HL-60 (cell line): ENCODE results near the gene CCDC83.

Experiments used
- DNase-seq, 2 experiments: peaks; one replicate each; pipeline ENCODE4 v3.0.0-alpha.2; 2010 to 2020; ENCODE audit warnings: low read depth in 1 of 2, low spot score in 1 of 2
- H3K27ac ChIP-seq: fragments of 250-450 bp; sonication (Bioruptor Pico); replicated peaks from 2 replicates; pipeline ENCODE4 v1.5.1; 2020; ENCODE audit warnings: mild to moderate bottlenecking, moderate library complexity
- H3K27me3 ChIP-seq: fragments of 250-450 bp; sonication (Bioruptor Pico); 2 replicates; pipeline ENCODE4 v1.5.1; 2021; ENCODE audit warnings: mild to moderate bottlenecking, moderate library complexity; ENCODE audit not compliant: insufficient read depth, poor library complexity, severe bottlenecking
- H3K4me3 ChIP-seq: replicated peaks from 2 replicates; pipeline ENCODE4 v1.5.1; 2011; ENCODE audit warnings: mild to moderate bottlenecking, control low read depth, low read length; ENCODE audit not compliant: insufficient read depth
- GABPA ChIP-seq: IDR thresholded peaks from 2 replicates; pipeline ENCODE4 v1.6.1; 2012; ENCODE audit warnings: low read depth
- POLR2AphosphoS5 ChIP-seq: IDR thresholded peaks from 2 replicates; pipeline ENCODE4 v1.6.1; 2012; ENCODE audit warnings: low read depth
- SPI1 ChIP-seq: IDR thresholded peaks from 2 replicates; pipeline ENCODE4 v1.6.1; 2012; ENCODE audit warnings: low read depth, mild to moderate bottlenecking, borderline replicate concordance
- TF ChIP-seq, protein P1 (sequence below): IDR thresholded peaks from 2 replicates; pipeline ENCODE4 v1.6.1; 2012; ENCODE audit warnings: low read depth; ENCODE audit not compliant: insufficient replicate concordance
- TF ChIP-seq, protein P2 (sequence below): IDR thresholded peaks from one replicate; pipeline ENCODE4 v1.5.1; 2011; ENCODE audit warnings: low read length, control low read depth, inconsistent platforms; ENCODE audit not compliant: insufficient read depth

The CCDC83 gene

DNA sequence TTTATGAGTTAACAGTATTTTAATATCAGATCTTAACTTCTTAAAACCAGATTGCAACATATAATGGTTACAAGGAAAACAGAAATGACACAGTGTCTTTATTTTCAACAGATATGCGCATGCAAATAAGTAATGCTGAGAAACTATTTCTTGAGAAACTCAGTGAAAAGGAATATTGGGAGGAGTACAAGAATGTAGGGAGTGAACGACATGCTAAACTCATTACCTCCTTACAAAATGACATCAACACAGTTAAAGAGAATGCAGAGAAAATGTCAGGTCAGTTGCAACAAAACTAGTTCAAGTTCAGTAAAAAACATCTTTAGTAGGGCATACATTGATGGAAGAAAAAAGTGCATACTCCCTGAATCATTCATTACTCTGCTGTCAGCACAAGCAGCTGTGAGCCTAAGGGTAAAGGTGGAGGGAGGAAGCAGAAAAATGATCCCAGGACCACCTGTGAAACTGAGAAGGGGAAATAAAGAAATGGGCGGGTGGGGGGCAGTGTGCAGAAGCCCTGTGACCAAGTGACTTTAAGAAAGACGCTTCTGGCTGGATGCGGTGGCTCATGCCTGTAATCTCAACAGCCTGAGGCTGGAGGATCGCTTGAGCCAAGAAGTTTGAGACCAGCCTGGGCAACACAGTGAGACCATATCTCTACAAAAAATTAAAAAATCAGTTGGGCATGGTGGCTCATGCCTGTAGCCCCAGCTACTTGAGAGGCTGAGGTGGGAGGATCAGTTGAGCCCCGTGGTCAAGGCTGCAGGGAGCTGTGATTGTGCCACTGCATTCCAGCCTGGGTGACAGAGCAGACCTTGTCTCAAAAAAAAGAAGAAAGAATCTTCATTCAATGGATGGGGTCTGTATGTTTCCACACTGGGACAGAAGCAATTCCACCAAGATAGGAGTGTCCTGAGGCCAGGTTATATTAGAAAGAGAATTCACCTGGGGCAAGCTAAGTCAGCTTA, 31.2 kb downstream of the CCDC83 start:
- TF ChIP-seq, protein P1, sequence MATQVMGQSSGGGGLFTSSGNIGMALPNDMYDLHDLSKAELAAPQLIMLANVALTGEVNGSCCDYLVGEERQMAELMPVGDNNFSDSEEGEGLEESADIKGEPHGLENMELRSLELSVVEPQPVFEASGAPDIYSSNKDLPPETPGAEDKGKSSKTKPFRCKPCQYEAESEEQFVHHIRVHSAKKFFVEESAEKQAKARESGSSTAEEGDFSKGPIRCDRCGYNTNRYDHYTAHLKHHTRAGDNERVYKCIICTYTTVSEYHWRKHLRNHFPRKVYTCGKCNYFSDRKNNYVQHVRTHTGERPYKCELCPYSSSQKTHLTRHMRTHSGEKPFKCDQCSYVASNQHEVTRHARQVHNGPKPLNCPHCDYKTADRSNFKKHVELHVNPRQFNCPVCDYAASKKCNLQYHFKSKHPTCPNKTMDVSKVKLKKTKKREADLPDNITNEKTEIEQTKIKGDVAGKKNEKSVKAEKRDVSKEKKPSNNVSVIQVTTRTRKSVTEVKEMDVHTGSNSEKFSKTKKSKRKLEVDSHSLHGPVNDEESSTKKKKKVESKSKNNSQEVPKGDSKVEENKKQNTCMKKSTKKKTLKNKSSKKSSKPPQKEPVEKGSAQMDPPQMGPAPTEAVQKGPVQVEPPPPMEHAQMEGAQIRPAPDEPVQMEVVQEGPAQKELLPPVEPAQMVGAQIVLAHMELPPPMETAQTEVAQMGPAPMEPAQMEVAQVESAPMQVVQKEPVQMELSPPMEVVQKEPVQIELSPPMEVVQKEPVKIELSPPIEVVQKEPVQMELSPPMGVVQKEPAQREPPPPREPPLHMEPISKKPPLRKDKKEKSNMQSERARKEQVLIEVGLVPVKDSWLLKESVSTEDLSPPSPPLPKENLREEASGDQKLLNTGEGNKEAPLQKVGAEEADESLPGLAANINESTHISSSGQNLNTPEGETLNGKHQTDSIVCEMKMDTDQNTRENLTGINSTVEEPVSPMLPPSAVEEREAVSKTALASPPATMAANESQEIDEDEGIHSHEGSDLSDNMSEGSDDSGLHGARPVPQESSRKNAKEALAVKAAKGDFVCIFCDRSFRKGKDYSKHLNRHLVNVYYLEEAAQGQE: no peak
- TF ChIP-seq, protein P2, sequence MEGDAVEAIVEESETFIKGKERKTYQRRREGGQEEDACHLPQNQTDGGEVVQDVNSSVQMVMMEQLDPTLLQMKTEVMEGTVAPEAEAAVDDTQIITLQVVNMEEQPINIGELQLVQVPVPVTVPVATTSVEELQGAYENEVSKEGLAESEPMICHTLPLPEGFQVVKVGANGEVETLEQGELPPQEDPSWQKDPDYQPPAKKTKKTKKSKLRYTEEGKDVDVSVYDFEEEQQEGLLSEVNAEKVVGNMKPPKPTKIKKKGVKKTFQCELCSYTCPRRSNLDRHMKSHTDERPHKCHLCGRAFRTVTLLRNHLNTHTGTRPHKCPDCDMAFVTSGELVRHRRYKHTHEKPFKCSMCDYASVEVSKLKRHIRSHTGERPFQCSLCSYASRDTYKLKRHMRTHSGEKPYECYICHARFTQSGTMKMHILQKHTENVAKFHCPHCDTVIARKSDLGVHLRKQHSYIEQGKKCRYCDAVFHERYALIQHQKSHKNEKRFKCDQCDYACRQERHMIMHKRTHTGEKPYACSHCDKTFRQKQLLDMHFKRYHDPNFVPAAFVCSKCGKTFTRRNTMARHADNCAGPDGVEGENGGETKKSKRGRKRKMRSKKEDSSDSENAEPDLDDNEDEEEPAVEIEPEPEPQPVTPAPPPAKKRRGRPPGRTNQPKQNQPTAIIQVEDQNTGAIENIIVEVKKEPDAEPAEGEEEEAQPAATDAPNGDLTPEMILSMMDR: no peak
- TF ChIP-seq SPI1 (no peak), GABPA (no peak), POLR2AphosphoS5 (no peak)

DNA sequence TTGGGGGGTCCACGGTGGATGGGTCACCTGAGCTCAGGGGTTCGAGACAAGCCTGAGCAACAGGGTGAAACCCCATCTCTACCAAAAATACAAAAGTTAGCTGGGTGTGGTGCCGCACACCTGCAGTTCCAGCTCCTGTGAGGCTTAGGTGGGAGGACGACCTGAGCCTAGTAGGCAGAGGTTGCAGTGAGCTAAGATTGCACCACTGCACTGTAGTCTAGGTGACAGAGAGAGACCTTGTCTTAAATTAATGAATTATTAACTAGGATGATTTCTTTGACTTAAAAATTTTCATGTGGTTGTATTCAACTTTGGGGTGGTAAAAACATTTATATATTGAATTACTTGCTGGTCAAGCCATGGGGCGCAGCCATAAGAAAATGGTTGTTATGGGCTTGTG, 33.9 kb downstream of the CCDC83 start:
- TF ChIP-seq GABPA (no peak), POLR2AphosphoS5 (no peak), SPI1 (no peak)
- TF ChIP-seq, protein P2: no peak
- TF ChIP-seq, protein P1: no peak
- H3K27me3 ChIP-seq: no peaks in the 10 kb centered on the region
- DNase-seq: no peak
- H3K4me3 ChIP-seq: no peak overlapping the region
- H3K27ac ChIP-seq: no peak overlapping the region

More for the DNA sequence above, 31.2 kb downstream of the CCDC83 start:
- no peak for DNase-seq
- no peaks in the 10 kb centered on the region for H3K27me3 ChIP-seq
- H3K4me3 ChIP-seq: no peak overlapping the region
- no peak overlapping the region for H3K27ac ChIP-seq

DNA sequence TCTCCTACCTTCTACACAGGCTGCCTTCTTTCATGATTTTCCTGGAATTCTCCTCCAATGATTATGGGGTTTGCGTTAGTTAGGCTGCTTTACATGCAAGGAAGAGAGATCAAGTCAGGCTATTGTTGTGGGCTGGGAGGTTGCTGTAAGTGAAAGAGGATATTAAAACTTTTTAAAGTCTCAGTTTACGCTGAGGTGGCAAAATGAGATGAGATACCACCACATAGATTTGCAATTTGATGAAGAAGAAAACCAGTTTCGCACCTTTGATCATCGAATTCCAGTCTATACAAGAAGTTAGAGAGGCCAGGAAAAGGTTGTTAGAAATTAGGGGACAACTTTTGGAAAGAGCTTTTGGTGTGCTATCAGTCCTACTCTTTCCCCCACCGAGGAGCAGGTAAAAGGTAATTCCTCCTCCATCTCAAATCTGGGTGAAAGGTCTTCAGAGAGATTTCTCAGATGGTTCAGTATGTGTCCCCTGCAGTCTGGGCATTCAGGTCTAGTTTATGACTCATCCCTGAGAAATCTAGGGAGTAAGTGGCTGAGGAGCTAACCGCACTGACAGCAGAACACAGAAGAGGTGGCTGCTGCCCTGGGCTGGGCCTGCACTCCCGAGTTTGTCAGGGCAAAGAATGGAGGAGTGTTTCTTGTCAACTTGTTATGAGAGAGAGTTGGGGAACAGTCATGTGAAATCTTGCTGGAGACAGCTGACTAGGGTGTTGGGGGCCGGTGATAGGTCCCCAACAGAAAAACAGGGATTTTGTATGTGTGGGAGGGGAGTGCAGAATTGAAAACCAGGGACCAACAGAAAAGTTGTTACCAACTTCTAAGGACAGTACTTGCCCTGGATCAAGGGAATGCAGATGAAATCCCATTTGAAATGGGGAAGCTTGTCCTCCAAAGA, 34.7 kb downstream of the CCDC83 start:
- no peak overlapping the region for H3K27ac ChIP-seq
- no peak overlapping the region for H3K4me3 ChIP-seq
- H3K27me3 ChIP-seq: no peaks in the 10 kb centered on the region
- no peak for DNase-seq
- TF ChIP-seq, protein P1: no peak
- TF ChIP-seq, protein P2: no peak
- TF ChIP-seq POLR2AphosphoS5 (no peak), SPI1 (no peak), GABPA (no peak)
